ENCODE data around the gene PARD3.

GRCh38 chr10:34113504-34114225, 701.4 kb downstream of the PARD3 start:
- TF ChIP-seq CTCF (IDR thresholded peaks at IDR 0.05) (no peak), POLR2A (IDR thresholded peaks at IDR 0.05; ENCODE audit: low read depth) (no peak), POLR2AphosphoS5 (IDR thresholded peaks at IDR 0.05) (no peak), EP300 (IDR thresholded peaks at IDR 0.05) (no peak)
